ENCODE measurements around the gene CAPZB.

Gene CAPZB

GRCh38 chr1:19346026-19346425 lies 139.3 kb downstream of the CAPZB start:
- no peak for DNase-seq (ENCODE audit: low spot score)

- no peak for DNase-seq (ENCODE audit: low spot score)
Observed at GRCh38 chr1:19345391-19345790, 139.9 kb downstream of the CAPZB start.

- DNase-seq (ENCODE audit: low spot score), result no peak
Observed at GRCh38 chr1:19344831-19345230, 140.5 kb downstream of the CAPZB start.

GRCh38 chr1:19344372-19344810 lies 140.9 kb downstream of the CAPZB start:
- DNase-seq (ENCODE audit: low spot score), result peak; percentile 15

- DNase-seq (ENCODE audit: low spot score), result no peak
Observed at GRCh38 chr1:19343617-19344350, 141.6 kb downstream of the CAPZB start.

DNA sequence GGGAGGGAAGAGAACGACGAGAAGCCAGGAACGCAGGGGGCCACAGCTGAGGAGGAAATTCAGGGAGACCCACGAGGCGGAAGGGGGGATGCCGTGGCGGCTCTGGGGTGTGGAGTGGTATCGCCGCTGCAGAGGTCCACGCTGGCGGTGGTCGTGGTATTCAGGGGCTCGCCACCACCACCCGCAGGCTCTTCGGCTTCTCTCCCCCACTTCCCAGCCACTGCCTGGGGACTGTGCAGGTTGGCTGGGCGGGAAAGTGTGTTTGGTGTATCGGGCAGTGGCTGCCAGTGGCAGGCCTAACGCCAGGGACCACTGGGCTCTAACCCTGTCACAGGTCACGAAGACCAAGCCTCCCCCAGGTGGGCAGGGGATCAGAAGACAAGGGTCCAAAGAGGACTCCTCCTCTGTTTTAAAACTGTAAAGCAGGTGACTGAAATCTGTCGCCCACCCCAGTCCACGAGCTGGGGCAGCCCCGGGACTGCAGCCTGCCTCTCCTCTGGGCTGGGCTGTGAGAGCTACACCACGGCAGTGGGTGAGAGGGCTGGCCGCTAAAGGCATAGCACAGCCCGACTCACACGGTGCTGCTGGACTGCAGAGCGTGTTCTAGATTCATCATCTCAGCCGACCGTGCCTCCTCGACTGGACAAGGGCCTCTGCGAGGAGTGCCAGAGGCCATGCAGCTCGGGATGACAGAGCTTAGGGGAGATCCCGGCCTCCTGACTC lies 142.3 kb downstream of the CAPZB start:
- DNase-seq (ENCODE audit: low spot score), result no peak

DNA sequence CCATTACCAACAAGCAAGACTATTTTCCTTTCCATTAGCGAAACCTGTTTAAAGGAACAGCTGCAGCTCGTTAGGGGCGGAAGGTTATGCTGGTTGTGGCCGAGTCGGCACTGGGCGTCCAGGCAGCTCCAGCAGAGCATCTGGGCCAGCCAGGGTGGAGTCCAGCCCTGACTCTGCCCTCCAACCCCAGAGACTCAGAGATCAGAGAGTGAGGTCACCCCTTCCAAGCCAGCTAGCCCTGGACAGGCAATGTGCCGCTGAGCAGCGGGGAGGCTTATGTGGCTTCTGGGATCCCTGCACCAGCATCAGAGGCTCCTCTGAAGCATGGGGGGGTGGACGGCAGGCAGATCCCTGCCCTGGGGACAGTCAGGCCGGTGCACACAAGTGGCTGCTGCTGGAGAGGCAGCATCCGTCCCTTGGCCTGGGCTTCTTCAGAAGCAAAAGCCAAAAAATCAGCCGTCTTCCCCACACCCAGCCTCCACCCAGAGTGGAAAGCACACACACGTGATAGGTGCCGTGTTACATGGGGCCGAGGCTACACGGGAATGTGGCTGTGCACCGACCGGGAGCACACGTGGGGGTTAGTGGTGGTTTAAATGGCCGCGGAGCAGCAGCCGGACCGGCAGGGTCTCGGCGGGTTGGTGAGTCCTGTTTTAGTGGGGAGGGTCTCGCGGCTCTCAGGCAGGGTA lies 143.1 kb downstream of the CAPZB start:
- DNase-seq (ENCODE audit: low spot score), result no peak

DNA sequence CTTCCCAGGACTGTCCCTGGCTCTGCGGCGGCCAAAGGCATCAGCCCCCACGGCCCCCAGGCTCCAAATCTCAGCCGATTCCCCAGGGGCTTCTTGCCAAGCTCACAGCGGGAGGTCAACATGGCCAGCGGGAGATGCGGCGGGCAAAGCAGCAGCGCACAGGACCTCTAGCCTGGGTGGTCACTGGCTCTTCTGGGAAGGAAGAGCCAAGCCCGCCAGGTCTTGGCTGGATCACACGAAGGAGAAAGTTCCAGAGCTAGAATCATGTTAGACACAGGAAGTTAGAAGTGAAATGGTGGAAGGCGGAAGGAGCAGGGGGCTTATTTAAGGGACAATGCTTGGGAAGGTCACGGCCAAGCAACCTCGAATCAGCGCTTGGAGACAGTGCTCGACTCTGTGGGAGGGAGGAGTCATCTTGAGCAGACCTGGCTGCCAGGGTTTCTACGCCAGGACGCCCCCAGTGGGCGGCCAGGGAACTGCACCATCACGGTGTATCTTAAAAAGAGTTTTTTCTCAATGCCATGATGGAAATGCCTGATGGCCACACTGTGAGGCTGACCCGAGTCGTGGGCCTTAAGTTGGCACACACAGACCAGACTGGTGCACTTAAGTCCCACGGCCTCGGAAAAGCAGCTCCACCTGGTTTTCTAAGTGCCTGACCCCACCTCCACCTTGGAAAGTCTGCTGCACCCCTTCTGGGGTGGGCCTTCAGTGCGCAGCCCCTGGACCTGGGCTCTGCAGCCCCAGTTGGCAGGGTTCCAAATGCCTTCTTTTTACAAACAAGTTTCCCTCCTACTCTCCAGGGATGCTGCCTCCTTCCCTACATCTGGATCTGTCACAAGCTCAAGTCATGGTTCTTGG lies 143.9 kb downstream of the CAPZB start:
- peak; percentile 66 for DNase-seq (ENCODE audit: low spot score)

GRCh38 chr1:19340387-19340937 lies 144.9 kb downstream of the CAPZB start:
- no peak for DNase-seq (ENCODE audit: low spot score)

GRCh38 chr1:19339214-19339861 lies 146.0 kb downstream of the CAPZB start:
- DNase-seq (ENCODE audit: low spot score), result no peak

DNA sequence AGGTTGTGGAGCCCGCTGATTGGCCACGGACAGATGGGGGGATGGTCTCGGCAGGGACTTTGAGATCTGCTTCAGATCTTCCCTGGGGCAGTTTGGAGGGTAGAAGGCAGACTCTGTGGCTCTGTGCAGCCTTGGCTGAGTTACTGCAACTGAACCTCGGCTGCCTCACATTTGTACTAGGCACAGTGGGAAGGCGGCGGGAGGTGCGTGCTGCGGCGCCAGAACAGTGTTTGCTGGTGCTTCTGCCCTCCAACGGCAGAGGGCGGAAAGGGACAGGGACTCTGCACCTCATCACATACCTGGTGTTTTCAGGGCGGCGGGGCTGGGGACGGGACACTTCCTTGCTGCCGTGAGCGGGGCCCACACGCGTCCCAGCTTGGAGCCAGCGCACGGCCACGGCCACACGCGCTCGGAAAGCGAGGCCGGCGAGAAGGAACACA lies 147.0 kb downstream of the CAPZB start:
- DNase-seq (ENCODE audit: low spot score), result no peak

- DNase-seq (ENCODE audit: low spot score), result no peak
Observed at GRCh38 chr1:19337289-19337688, 148.1 kb downstream of the CAPZB start.

GRCh38 chr1:19336543-19336942 lies 148.8 kb downstream of the CAPZB start:
- DNase-seq (ENCODE audit: low spot score), result no peak

- DNase-seq (ENCODE audit: low spot score), result no peak
Observed at GRCh38 chr1:19333587-19334354, 151.6 kb downstream of the CAPZB start.

DNA sequence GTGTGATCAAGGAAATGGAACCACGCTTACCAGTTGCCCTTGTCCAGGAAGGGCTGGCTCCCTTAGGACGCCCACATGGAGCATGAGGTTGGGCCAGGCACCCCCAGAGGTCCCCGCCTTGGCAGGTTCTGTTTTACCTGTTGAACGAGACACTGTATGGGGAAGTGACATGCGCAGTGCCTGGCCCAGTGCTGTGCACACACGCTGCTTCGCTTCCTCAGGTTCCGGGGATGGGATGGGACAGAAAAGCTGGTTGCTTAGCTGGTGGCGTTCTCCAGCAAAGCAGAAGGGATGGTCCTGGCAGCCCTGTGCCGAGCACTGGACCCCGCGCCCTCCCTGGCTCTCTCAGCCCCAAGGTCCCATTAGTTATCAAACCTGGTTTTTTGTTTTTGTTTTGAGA lies 152.5 kb downstream of the CAPZB start:
- DNase-seq (ENCODE audit: low spot score), result no peak

DNA sequence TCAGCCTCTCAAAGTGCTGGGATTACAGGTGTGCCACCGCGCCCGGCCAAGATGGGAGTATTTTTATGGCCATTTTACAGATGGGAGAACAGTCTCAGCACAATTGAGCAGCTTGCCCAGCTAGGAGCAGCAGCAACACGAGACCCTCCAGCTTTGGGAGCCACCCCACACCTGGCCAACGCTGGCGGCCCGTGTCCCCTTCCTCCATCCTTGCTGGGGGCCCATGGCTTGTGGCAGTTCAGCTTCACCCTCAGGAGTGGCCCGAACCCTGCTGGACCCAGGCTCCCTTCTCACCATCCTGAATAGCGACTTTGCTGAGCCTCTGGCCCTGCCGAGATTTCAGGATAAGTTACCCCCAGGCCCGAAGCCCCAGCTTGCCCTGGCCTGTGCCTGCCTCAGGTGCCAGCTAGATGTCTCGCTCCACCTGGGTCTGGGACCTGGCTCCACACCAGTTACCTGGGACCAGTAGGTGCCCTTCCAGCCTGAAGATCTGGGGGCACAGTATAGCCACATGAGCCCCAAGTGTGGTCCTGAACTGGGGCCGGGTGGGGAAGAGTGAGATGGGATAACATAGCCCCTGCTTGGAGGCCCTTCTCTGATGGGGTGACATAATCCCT lies 154.0 kb downstream of the CAPZB start:
- DNase-seq (ENCODE audit: low spot score), result no peak

GRCh38 chr1:19330449-19331135 lies 154.7 kb downstream of the CAPZB start:
- DNase-seq (ENCODE audit: low spot score), result no peak

- DNase-seq (ENCODE audit: low spot score), result no peak
Observed at GRCh38 chr1:19329611-19330010, 155.7 kb downstream of the CAPZB start.

DNA sequence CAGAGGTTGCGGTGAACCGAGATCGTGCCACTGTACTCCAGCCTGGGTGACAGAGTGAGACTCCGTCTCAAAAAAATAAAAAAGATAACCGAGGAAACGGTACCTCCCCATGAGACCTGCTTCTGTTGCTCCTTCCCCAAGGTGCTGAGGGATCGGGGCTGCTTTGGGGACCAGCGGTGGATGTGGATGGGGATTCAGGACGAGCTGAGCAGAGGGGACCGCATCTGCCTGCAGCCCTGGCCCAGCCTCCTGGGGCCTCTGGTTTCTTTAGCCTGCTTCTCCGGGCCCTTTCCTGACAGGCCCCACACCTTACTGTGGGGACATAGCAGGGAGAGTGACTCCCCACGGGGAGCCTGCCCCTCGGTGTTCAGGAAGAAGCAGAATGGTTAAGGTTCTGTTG lies 156.2 kb downstream of the CAPZB start:
- no peak for DNase-seq (ENCODE audit: low spot score)
